ENCODE data around the gene PKNOX2. TPM values are rescaled to one million over a fixed set of nuclear protein-coding genes. Genes with fewer than 3 reads are reported as not detected.

The PKNOX2 gene
- total RNA-seq, 1 experiment from 2014 or later: 0.10 TPM

- no peak for DNase-seq (ENCODE audit: low spot score)
Observed at GRCh38 chr11:125229916-125230315, 65.4 kb downstream of the PKNOX2 start.

- no peak for DNase-seq (ENCODE audit: low spot score)
Observed at GRCh38 chr11:125233116-125233515, 68.6 kb downstream of the PKNOX2 start.

GRCh38 chr11:125233736-125234275 is 69.3 kb downstream of the PKNOX2 start:
- DNase-seq (ENCODE audit: low spot score): no peak

- no peak for DNase-seq (ENCODE audit: low spot score)
Observed at GRCh38 chr11:125235071-125235471, 70.5 kb downstream of the PKNOX2 start.

GRCh38 chr11:125236072-125236825 is 71.7 kb downstream of the PKNOX2 start:
- DNase-seq (ENCODE audit: low spot score): no peak

- DNase-seq (ENCODE audit: low spot score): no peak
Observed at GRCh38 chr11:125239585-125240560, 75.3 kb downstream of the PKNOX2 start.

- DNase-seq (ENCODE audit: low spot score): no peak
Observed at GRCh38 chr11:125241104-125241503, 76.6 kb downstream of the PKNOX2 start.

- DNase-seq (ENCODE audit: low spot score): no peak
Observed at GRCh38 chr11:125242141-125242775, 77.7 kb downstream of the PKNOX2 start.

GRCh38 chr11:125244166-125244565 is 79.6 kb downstream of the PKNOX2 start:
- no peak for DNase-seq (ENCODE audit: low spot score)

- DNase-seq (ENCODE audit: low spot score): no peak
Observed at GRCh38 chr11:125245299-125245698, 80.7 kb downstream of the PKNOX2 start.

- DNase-seq (ENCODE audit: low spot score): no peak
Observed at GRCh38 chr11:125247431-125247830, 82.9 kb downstream of the PKNOX2 start.

- no peak for DNase-seq (ENCODE audit: low spot score)
Observed at GRCh38 chr11:125250318-125251213, 86.0 kb downstream of the PKNOX2 start.

- no peak for DNase-seq (ENCODE audit: low spot score)
Observed at GRCh38 chr11:125251214-125251545, 86.6 kb downstream of the PKNOX2 start.

GRCh38 chr11:125251956-125252355 is 87.4 kb downstream of the PKNOX2 start:
- no peak for DNase-seq (ENCODE audit: low spot score)

- DNase-seq (ENCODE audit: low spot score): no peak
Observed at GRCh38 chr11:125253289-125253688, 88.7 kb downstream of the PKNOX2 start.

- DNase-seq (ENCODE audit: low spot score): no peak
Observed at GRCh38 chr11:125253795-125254525, 89.4 kb downstream of the PKNOX2 start.

- DNase-seq (ENCODE audit: low spot score): no peak
Observed at GRCh38 chr11:125256541-125257189, 92.1 kb downstream of the PKNOX2 start.

GRCh38 chr11:125257190-125257579 is 92.6 kb downstream of the PKNOX2 start:
- DNase-seq (ENCODE audit: low spot score): no peak

GRCh38 chr11:125257751-125258150 is 93.2 kb downstream of the PKNOX2 start:
- no peak for DNase-seq (ENCODE audit: low spot score)
